Measurements from ENCODE around the gene PDE1A. TPM values are rescaled to one million over a fixed set of nuclear protein-coding genes. Genes with fewer than 3 reads are reported as not detected.

The PDE1A gene
- total and polyA plus RNA-seq, 2 of the 4 experiments (the other 2 are of a cell fraction): 0.24 to 0.90 TPM

GRCh38 chr2:182316950-182317349, 109.9 kb downstream of the PDE1A start:
- Histone ChIP-seq H3K27ac (ENCODE audit: insufficient read depth, low read length) (no peak overlapping the region), H3K4me2 (ENCODE audit: low read depth, low read length) (no peak overlapping the region), H3K18ac (ENCODE audit: low read depth, low read length) (no peak overlapping the region), H3K79me1 (ENCODE audit: low read depth in 1 of 2, low read length in 2 of 2) (no peaks in the 10 kb centered on the region), H3K9me3 (ENCODE audit: control insufficient read depth, insufficient read depth, low read length) (no peaks in the 10 kb centered on the region), H4K91ac (ENCODE audit: insufficient read depth, low read depth, low read length) (no peak overlapping the region), H3K36me3 (ENCODE audit: control insufficient read depth, insufficient read depth, low read length) (no peaks in the 10 kb centered on the region), H2BK5ac (ENCODE audit: low read depth, low read length, poor library complexity, severe bottlenecking) (no peak overlapping the region), H3K14ac (replicated peaks; ENCODE audit: low read depth, low read length) (no peak overlapping the region), H2AK5ac (ENCODE audit: low read depth, low read length) (no peak overlapping the region), H3K4me3 (ENCODE audit: insufficient read depth, low read depth, low read length) (no peak overlapping the region), H3K4me1 (ENCODE audit: control insufficient read depth, insufficient read depth, low read length) (peaks cover 4% of the 10 kb centered on the region), H2BK15ac (ENCODE audit: low read depth, low read length) (no peak overlapping the region), H2BK120ac (ENCODE audit: low read depth, low read length) (no peak overlapping the region), H2AFZ (replicated peaks; ENCODE audit: low read length, poor library complexity) (no peak overlapping the region), H2AK9ac (replicated peaks; ENCODE audit: low read depth, low read length, poor library complexity) (no peak overlapping the region), H4K5ac (ENCODE audit: low read depth, low read length) (no peak overlapping the region), H2BK20ac (ENCODE audit: low read depth, low read length) (no peak overlapping the region), H3K56ac (ENCODE audit: extremely low read depth, insufficient read depth, low read length) (no peak overlapping the region), H3K27me3 (ENCODE audit: control insufficient read depth, insufficient read depth, low read length) (no peaks in the 10 kb centered on the region), H3K9me1 (ENCODE audit: insufficient read depth, low read length) (0 out of 2 replicates have a peak, but pooled peaks cover 3% of the 10 kb centered on the region), H3K23ac (ENCODE audit: low read depth, low read length) (no peak overlapping the region), H3K4ac (ENCODE audit: low read depth, low read length) (no peak overlapping the region), H4K8ac (ENCODE audit: low read depth in 2 of 2, low read length in 2 of 2) (no peak overlapping the region), H3K9ac (ENCODE audit: low read depth, low read length) (no peak overlapping the region), H4K20me1 (ENCODE audit: insufficient read depth, low read length) (no peaks in the 10 kb centered on the region)
- CTCF ChIA-PET: interaction anchor here (0.6 kb wide), 1 partner anchor 10 kb away, joined by 3 read pairs; no protein-coding TSS in a partner anchor
- DNase-seq: no peak
- TF ChIP-seq POLR2A (IDR thresholded peaks at IDR 0.05; ENCODE audit: low read depth, low read length) (no peak), RCOR1 (IDR thresholded peaks at IDR 0.05; ENCODE audit: insufficient replicate concordance, low read length) (no peak), ELK1 (IDR thresholded peaks at IDR 0.05; ENCODE audit: borderline replicate concordance, low read depth, low read length) (no peak), MAZ (IDR thresholded peaks at IDR 0.05; ENCODE audit: borderline replicate concordance, low read depth, low read length) (no peak), CEBPB (IDR thresholded peaks at IDR 0.05; ENCODE audit: low read depth, low read length) (no peak)
- intact Hi-C loops (cut with micrococcal nuclease) (loop anchor here (5.0 kb wide), 1 partner anchor 110 kb away; the partner anchor contains the start of gene PDE1A), in situ Hi-C loops (cut with MboI; ENCODE audit: low sequenced_read_pairs) (no loop called here), dilution Hi-C loops (cut with HindIII; ENCODE audit: low sequenced_read_pairs, unreplicated experiment) (no loop called here)
- BruUV-seq (replicated peaks): no TSS peak
- ATAC-seq (ENCODE audit: low read depth): no peak
- POLR2A ChIA-PET (ENCODE audit: unreplicated experiment): no interaction called here
- WGBS, 2 experiments (ENCODE audit: extremely low coverage in 2 of 2, insufficient read length in 1 of 2): no CpG with 5 or more reads among the region's 2 CpGs
